GM23338 (cell line): ENCODE results near the gene PPP2R2D. TPM values are rescaled to one million over a fixed set of nuclear protein-coding genes. Genes with fewer than 3 reads are reported as not detected.

Source experiments
- ATAC-seq: fragments of 200-7000 bp; cut with Tn5 transposase; 3 replicates; pipeline ENCODE4 v1.9.1; 2020
- DNase-seq: peaks from one replicate; pipeline ENCODE4 v3.0.0-alpha.2; 2015; ENCODE audit warnings: low spot score
- H2AFZ ChIP-seq: fragments of 200-600 bp; sonication (generic); 2 replicates; pipeline ENCODE4 v1.8.0; 2016; ENCODE audit warnings: antibody characterized with exemption, mild to moderate bottlenecking, moderate library complexity
- H3F3A ChIP-seq: fragments of 200-600 bp; sonication (generic); replicated peaks from 2 replicates; pipeline ENCODE4 v1.8.0; 2017; ENCODE audit warnings: antibody characterized with exemption, mixed run types, low read depth
- H3K27ac ChIP-seq: fragments of 200-600 bp; sonication (generic); 2 replicates; pipeline ENCODE4 v1.6.1; 2016; ENCODE audit warnings: low read depth
- H3K27me3 ChIP-seq: fragments of 200-600 bp; sonication (generic); 2 replicates; pipeline ENCODE4 v1.8.0; 2016; ENCODE audit warnings: mild to moderate bottlenecking, mixed run types, moderate library complexity; ENCODE audit not compliant: insufficient read depth
- H3K36me3 ChIP-seq: fragments of 200-600 bp; sonication (generic); 2 replicates; pipeline ENCODE4 v1.8.0; 2016; ENCODE audit warnings: mild to moderate bottlenecking; ENCODE audit not compliant: insufficient read depth
- H3K4me1 ChIP-seq: fragments of 200-600 bp; sonication (generic); 2 replicates; pipeline ENCODE4 v1.8.0; 2016; ENCODE audit warnings: mild to moderate bottlenecking, moderate library complexity; ENCODE audit not compliant: insufficient read depth
- H3K4me2 ChIP-seq: fragments of 200-600 bp; sonication (generic); 2 replicates; pipeline ENCODE4 v1.7.1; 2017; ENCODE audit warnings: mixed run types
- H3K4me3 ChIP-seq: fragments of 200-600 bp; sonication (generic); 2 replicates; pipeline ENCODE4 v1.6.1; 2016; ENCODE audit warnings: mixed run types
- H3K79me2 ChIP-seq: fragments of 200-600 bp; sonication (generic); replicated peaks from 2 replicates; pipeline ENCODE4 v1.8.0; 2017; ENCODE audit warnings: mild to moderate bottlenecking; ENCODE audit not compliant: insufficient read depth
- H3K9me2 ChIP-seq: fragments of 200-600 bp; sonication (generic); 2 replicates; pipeline ENCODE4 v1.8.0; 2017; ENCODE audit not compliant: insufficient read depth
- H4K20me1 ChIP-seq: fragments of 200-600 bp; sonication (generic); replicated peaks from 2 replicates; pipeline ENCODE4 v1.8.0; 2017; ENCODE audit warnings: mild to moderate bottlenecking; ENCODE audit not compliant: insufficient read depth
- H3K27ac Mint-ChIP-seq: 2 replicates; pipeline ENCODE4 v1.8.0; 2020; ENCODE audit warnings: inconsistent platforms, mild to moderate bottlenecking, moderate library complexity, mixed read lengths
- H3K27me3 Mint-ChIP-seq: 3 replicates; pipeline ENCODE4 v1.8.0; 2022; ENCODE audit warnings: low read depth, mild to moderate bottlenecking, moderate library complexity, mixed read lengths, inconsistent platforms; ENCODE audit not compliant: insufficient read depth, poor library complexity
- H3K36me3 Mint-ChIP-seq: 3 replicates; pipeline ENCODE4 v1.8.0; 2021; ENCODE audit warnings: low read depth, mild to moderate bottlenecking, inconsistent platforms, moderate library complexity, mixed read lengths
- H3K4me1 Mint-ChIP-seq: 3 replicates; pipeline ENCODE4 v1.8.0; 2020; ENCODE audit warnings: mild to moderate bottlenecking, inconsistent platforms, mixed read lengths
- H3K4me3 Mint-ChIP-seq: 3 replicates; pipeline ENCODE4 v1.8.0; 2021; ENCODE audit warnings: moderate library complexity, mild to moderate bottlenecking, inconsistent platforms, mixed read lengths
- H3K9me3 Mint-ChIP-seq: 3 replicates; pipeline ENCODE4 v1.8.0; 2020; ENCODE audit warnings: moderate library complexity, mild to moderate bottlenecking, inconsistent platforms, mixed read lengths
- CTCF ChIP-seq, 2 experiments: fragments of 200-600 bp in 1 of 2; sonication (generic) in 1 of 2; conservative IDR thresholded peaks; 2 replicates each; pipeline versions ENCODE4 v1.5.1 to v1.6.1; 2016 to 2017; ENCODE audit warnings: antibody characterized with exemption in 2 of 2, low read depth in 2 of 2, mild to moderate bottlenecking in 2 of 2, moderate library complexity in 1 of 2
- JUNB ChIP-seq: IDR thresholded peaks from one replicate; pipeline ENCODE4 v1.6.1; 2016; ENCODE audit warnings: antibody characterized with exemption; ENCODE audit not compliant: unreplicated experiment
- STAT1 ChIP-seq: IDR thresholded peaks from one replicate; pipeline ENCODE4 v1.6.1; 2016; ENCODE audit warnings: antibody characterized with exemption; ENCODE audit not compliant: unreplicated experiment
- ZNF462 ChIP-seq: fragments of 250-450 bp; sonication (Bioruptor Pico); IDR thresholded peaks from 2 replicates; pipeline ENCODE4 v1.5.0; 2020; ENCODE audit warnings: mild to moderate bottlenecking, moderate library complexity
- polyA plus RNA-seq: library from polyadenylated mRNA; unstranded; fragments of >200 nt; fragmentation: Nextera tagmentation; extraction: Ambion mirVana; gene quantifications from 2 replicates; pipeline ENCODE4 v1.2.1, GENCODE V29; 2016
- total RNA-seq: library from RNA; depleted of rRNA; stranded (reverse); fragments of >200 nt; shearing (Covaris generic); gene quantifications from 2 replicates; pipeline ENCODE4 v1.2.3, GENCODE V29; 2014

The PPP2R2D gene
- total and polyA plus RNA-seq, 2 experiments from 2014 or later = 28.8 to 33.7 TPM

GRCh38 chr10:131852176-131852822 is 48.5 kb upstream of the PPP2R2D start (continued):
- no peak for TF ChIP-seq ZNF462 (CRISPR knock-in tag)

- peak in 1 of 2 experiments; percentile 34; a peak in 1 of 4 replicates for TF ChIP-seq CTCF (conservative IDR thresholded peaks at IDR 0.05; ENCODE audit: low read depth in 2 of 2)
- TF ChIP-seq ZNF462 (CRISPR knock-in tag) = no peak
- TF ChIP-seq JUNB = no peak
- no peak for TF ChIP-seq STAT1
Measured at GRCh38 chr10:131852823-131853609, 47.8 kb upstream of the PPP2R2D start.

More at GRCh38 chr10:131852823-131853609, 47.8 kb upstream of the PPP2R2D start:
- Histone ChIP-seq H4K20me1 (no peaks in the 10 kb centered on the region), H3F3A (no peaks in the 10 kb centered on the region), H2AFZ (no peak overlapping the region), H3K27ac (no peak overlapping the region), H3K4me2 (no peak overlapping the region), H3K79me2 (no peaks in the 10 kb centered on the region), H3K36me3 (no peaks in the 10 kb centered on the region), H3K4me3 (no peak overlapping the region), H3K27me3 (no peaks in the 10 kb centered on the region), H3K4me1 (no peaks in the 10 kb centered on the region), H3K9me2 (no peaks in the 10 kb centered on the region)
- Mint-ChIP-seq H3K4me1 (no peaks in the 10 kb centered on the region), H3K27ac (no peak overlapping the region), H3K36me3 (no peaks in the 10 kb centered on the region), H3K4me3 (no peak overlapping the region), H3K27me3 (peaks cover 9% of the 10 kb centered on the region), H3K9me3 (no peaks in the 10 kb centered on the region; the same call in 2 of the 3 replicates)
- ATAC-seq (no peak), DNase-seq (no peak)
